HG03520 (cell line): Measurements from ENCODE around the gene MAP3K4.
"Not testable (repeated sequence)": the region's sequence is repeated elsewhere in the genome, so short reads cannot be mapped to it uniquely, and the experiment has no call there.

Experiments used
- ATAC-seq: cut with Tn5 transposase; IDR thresholded peaks from one replicate; pipeline ENCODE4 v1.9.1; 2021; ENCODE audit warnings: mild to moderate bottlenecking, moderate library complexity; ENCODE audit not compliant: unreplicated experiment

The MAP3K4 gene

GRCh38 chr6:160972111-160972510 lies 19.5 kb upstream of the MAP3K4 start:
- no peak for ATAC-seq

- ATAC-seq: not testable (repeated sequence)
These were observed 19.0 kb upstream of the MAP3K4 start for GRCh38 chr6:160972594-160972993.

- no peak for ATAC-seq
These were observed 18.0 kb upstream of the MAP3K4 start for GRCh38 chr6:160973311-160974250.

- ATAC-seq: no peak
These were observed 17.2 kb upstream of the MAP3K4 start for GRCh38 chr6:160974304-160974771.

- no peak for ATAC-seq
These were observed 16.4 kb upstream of the MAP3K4 start for GRCh38 chr6:160975162-160975561.

- not testable (repeated sequence) for ATAC-seq
These were observed 15.6 kb upstream of the MAP3K4 start for GRCh38 chr6:160975961-160976360.

GRCh38 chr6:160978141-160978901 lies 13.2 kb upstream of the MAP3K4 start:
- ATAC-seq: no peak

- ATAC-seq: no peak
These were observed 12.4 kb upstream of the MAP3K4 start for GRCh38 chr6:160979061-160979708.

GRCh38 chr6:160983377-160983948 lies 8.1 kb upstream of the MAP3K4 start:
- ATAC-seq: not testable (repeated sequence)

- ATAC-seq: no peak
These were observed 4.7 kb upstream of the MAP3K4 start for GRCh38 chr6:160986851-160987250.

GRCh38 chr6:160987265-160987664 lies 4.3 kb upstream of the MAP3K4 start:
- ATAC-seq: no peak

- ATAC-seq: no peak
These were observed 643 bp upstream of the MAP3K4 start for GRCh38 chr6:160990847-160991405.

GRCh38 chr6:160992061-160992979 lies 751 bp downstream of the MAP3K4 start:
- ATAC-seq: peak; percentile 38

GRCh38 chr6:160992980-160993314 lies 1.4 kb downstream of the MAP3K4 start:
- ATAC-seq: no peak

- ATAC-seq: no peak
These were observed 3.7 kb downstream of the MAP3K4 start for GRCh38 chr6:160995271-160995670.

GRCh38 chr6:160996131-160996601 lies 4.6 kb downstream of the MAP3K4 start:
- ATAC-seq: no peak

- ATAC-seq: no peak
These were observed 6.6 kb downstream of the MAP3K4 start for GRCh38 chr6:160998217-160998616.

GRCh38 chr6:160998766-160999165 lies 7.2 kb downstream of the MAP3K4 start:
- no peak for ATAC-seq

- ATAC-seq: no peak
These were observed 7.9 kb downstream of the MAP3K4 start for GRCh38 chr6:160999516-160999915.
